ENCODE measurements around the gene TSSK6.

Gene TSSK6

GRCh38 chr19:19502808-19503602 lies 12.3 kb downstream of the TSSK6 start:
- no peak overlapping the region for H3K4me3 Mint-ChIP-seq
- H3K4me1 Mint-ChIP-seq: no peaks in the 10 kb centered on the region
- no peaks in the 10 kb centered on the region for H3K9me3 Mint-ChIP-seq
- peaks cover 3% of the 10 kb centered on the region for H3K27me3 Mint-ChIP-seq (ENCODE audit: low read depth)
- no peak overlapping the region for H3K27ac Mint-ChIP-seq
- peaks cover 62% of the 10 kb centered on the region for H3K36me3 Mint-ChIP-seq (ENCODE audit: low read depth)
- TF ChIP-seq CTCF (IDR thresholded peaks at IDR 0.05; ENCODE audit: unreplicated experiment in 3 of 3): no peak

- Mint-ChIP-seq H3K9me3 (no peaks in the 10 kb centered on the region), H3K27ac (no peak overlapping the region), H3K27me3 (ENCODE audit: low read depth) (peaks cover 3% of the 10 kb centered on the region), H3K4me3 (no peak overlapping the region), H3K4me1 (no peaks in the 10 kb centered on the region), H3K36me3 (ENCODE audit: low read depth) (peaks cover 55% of the 10 kb centered on the region)
- TF ChIP-seq CTCF (IDR thresholded peaks at IDR 0.05; ENCODE audit: unreplicated experiment in 3 of 3): no peak
Measured at GRCh38 chr19:19502281-19502680, 13.1 kb downstream of the TSSK6 start.

- no peak overlapping the region for H3K27ac Mint-ChIP-seq
- no peak for TF ChIP-seq CTCF (IDR thresholded peaks at IDR 0.05; ENCODE audit: unreplicated experiment in 3 of 3)
Measured at GRCh38 chr19:19501798-19502197, 13.6 kb downstream of the TSSK6 start.

GRCh38 chr19:19500975-19501644 lies 14.2 kb downstream of the TSSK6 start:
- Mint-ChIP-seq H3K27ac (no peak overlapping the region), H3K36me3 (ENCODE audit: low read depth) (peaks cover 52% of the 10 kb centered on the region), H3K4me3 (no peak overlapping the region), H3K9me3 (no peaks in the 10 kb centered on the region), H3K27me3 (ENCODE audit: low read depth) (peaks cover 3% of the 10 kb centered on the region), H3K4me1 (no peaks in the 10 kb centered on the region)
- TF ChIP-seq CTCF (IDR thresholded peaks at IDR 0.05; ENCODE audit: unreplicated experiment in 3 of 3): no peak

More at GRCh38 chr19:19501798-19502197, 13.6 kb downstream of the TSSK6 start:
- H3K27me3 Mint-ChIP-seq (ENCODE audit: low read depth): peaks cover 3% of the 10 kb centered on the region
- H3K4me1 Mint-ChIP-seq: no peaks in the 10 kb centered on the region
- H3K36me3 Mint-ChIP-seq (ENCODE audit: low read depth): peaks cover 54% of the 10 kb centered on the region
- no peak overlapping the region for H3K4me3 Mint-ChIP-seq
- no peaks in the 10 kb centered on the region for H3K9me3 Mint-ChIP-seq

- TF ChIP-seq CTCF (IDR thresholded peaks at IDR 0.05; ENCODE audit: unreplicated experiment in 3 of 3): no peak
- Mint-ChIP-seq H3K36me3 (ENCODE audit: low read depth) (peaks cover 50% of the 10 kb centered on the region), H3K27me3 (ENCODE audit: low read depth) (peaks cover 3% of the 10 kb centered on the region), H3K4me3 (no peak overlapping the region), H3K27ac (peak overlapping the region in 2 of 3 experiments; percentile 62 to 67), H3K9me3 (no peaks in the 10 kb centered on the region), H3K4me1 (no peaks in the 10 kb centered on the region)
Measured at GRCh38 chr19:19499272-19499995, 15.9 kb downstream of the TSSK6 start.

Data from nephron (organoid).